HL-60 (cell line): ENCODE data around the gene RNF40.

ENCODE experiments used
- DNase-seq, 2 experiments: peaks; one replicate each; pipeline ENCODE4 v3.0.0-alpha.2; 2010 to 2020; ENCODE audit warnings: low read depth in 1 of 2, low spot score in 1 of 2
- H3K27ac ChIP-seq: fragments of 250-450 bp; sonication (Bioruptor Pico); replicated peaks from 2 replicates; pipeline ENCODE4 v1.5.1; 2020; ENCODE audit warnings: mild to moderate bottlenecking, moderate library complexity
- H3K27me3 ChIP-seq: fragments of 250-450 bp; sonication (Bioruptor Pico); 2 replicates; pipeline ENCODE4 v1.5.1; 2021; ENCODE audit warnings: mild to moderate bottlenecking, moderate library complexity; ENCODE audit not compliant: insufficient read depth, poor library complexity, severe bottlenecking
- H3K4me3 ChIP-seq: replicated peaks from 2 replicates; pipeline ENCODE4 v1.5.1; 2011; ENCODE audit warnings: mild to moderate bottlenecking, control low read depth, low read length; ENCODE audit not compliant: insufficient read depth
- CTCF ChIP-seq: IDR thresholded peaks from one replicate; pipeline ENCODE4 v1.5.1; 2011; ENCODE audit warnings: low read length, control low read depth, inconsistent platforms; ENCODE audit not compliant: insufficient read depth
- GABPA ChIP-seq: IDR thresholded peaks from 2 replicates; pipeline ENCODE4 v1.6.1; 2012; ENCODE audit warnings: low read depth
- POLR2AphosphoS5 ChIP-seq: IDR thresholded peaks from 2 replicates; pipeline ENCODE4 v1.6.1; 2012; ENCODE audit warnings: low read depth
- SPI1 ChIP-seq: IDR thresholded peaks from 2 replicates; pipeline ENCODE4 v1.6.1; 2012; ENCODE audit warnings: low read depth, mild to moderate bottlenecking, borderline replicate concordance
- TF ChIP-seq, protein P1 (sequence below): IDR thresholded peaks from 2 replicates; pipeline ENCODE4 v1.6.1; 2012; ENCODE audit warnings: low read depth; ENCODE audit not compliant: insufficient replicate concordance

The RNF40 gene

DNA sequence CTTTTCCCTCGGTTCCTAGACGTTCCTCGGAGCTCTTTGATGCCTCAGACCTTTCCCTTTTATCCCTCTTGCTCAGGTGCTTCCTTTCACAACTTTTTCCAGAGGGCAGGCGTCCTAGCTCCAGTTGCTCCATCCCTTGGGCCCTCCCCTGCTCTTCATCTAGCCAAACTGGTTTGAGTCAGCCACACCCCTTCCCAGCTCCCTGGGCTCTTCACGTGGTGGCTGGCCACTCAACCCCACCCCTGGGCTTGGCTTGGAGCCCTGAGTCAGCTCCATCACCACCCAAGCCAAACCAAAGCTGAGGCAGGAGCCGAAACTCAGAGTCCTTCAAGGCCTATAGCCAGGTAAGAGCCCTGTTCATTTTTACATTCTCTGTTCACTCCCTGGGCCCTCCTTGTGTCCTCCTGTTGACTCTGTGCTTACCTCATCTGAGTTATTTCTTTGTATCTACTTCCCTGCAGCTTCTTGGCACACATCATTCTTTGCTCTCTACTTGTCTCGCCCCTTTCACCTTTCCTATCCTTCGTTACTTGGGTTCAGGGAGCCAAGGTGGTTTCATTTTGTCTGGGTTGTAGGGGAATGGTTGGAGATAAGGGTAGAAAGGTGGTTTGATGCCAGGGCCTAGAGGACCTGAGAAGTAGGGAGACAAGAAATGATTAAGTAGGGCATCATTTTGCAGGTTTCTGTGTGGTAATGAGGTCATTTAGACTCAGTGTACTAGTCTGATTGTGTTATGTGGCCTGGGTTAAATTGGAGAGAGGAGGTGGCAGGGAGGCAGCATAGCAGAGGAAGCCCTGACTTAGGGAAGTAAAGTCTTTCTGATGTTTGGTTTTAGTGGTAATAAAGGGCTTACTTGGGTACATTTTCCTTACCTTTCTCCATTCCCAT lies 21.5 kb upstream of the RNF40 start:
- no peak for DNase-seq
- no peak overlapping the region for H3K27ac ChIP-seq
- no peaks in the 10 kb centered on the region for H3K27me3 ChIP-seq
- H3K4me3 ChIP-seq, result no peak overlapping the region
- no peak for TF ChIP-seq SPI1
- peak; percentile 33; the same call in 1 of the 2 replicates for TF ChIP-seq POLR2AphosphoS5

DNA sequence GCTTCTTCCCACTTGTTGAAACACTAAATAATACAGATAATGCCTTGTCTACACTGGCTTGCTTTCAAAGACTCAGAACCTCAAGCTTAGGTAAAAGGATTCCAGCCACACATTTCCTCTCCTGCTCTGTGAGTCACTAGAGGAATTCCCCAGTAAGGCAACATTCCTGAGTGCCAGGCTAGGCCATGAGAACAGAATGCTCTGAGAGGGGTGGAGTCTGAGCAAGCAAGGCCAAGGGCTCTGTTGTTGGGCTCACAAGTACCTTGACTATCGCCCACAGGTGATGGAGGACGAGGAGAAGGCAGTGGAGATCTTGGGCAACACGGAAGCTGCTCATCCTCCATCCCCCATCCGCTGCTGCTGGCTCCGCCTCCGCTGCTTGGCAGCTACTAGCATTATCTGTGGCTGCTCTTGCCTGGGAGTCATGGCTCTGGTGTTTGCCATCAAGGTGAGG lies 20.6 kb upstream of the RNF40 start:
- Histone ChIP-seq H3K27me3 (no peaks in the 10 kb centered on the region), H3K27ac (no peak overlapping the region), H3K4me3 (no peak overlapping the region)
- TF ChIP-seq SPI1 (no peak), GABPA (no peak), CTCF (no peak)
- TF ChIP-seq, protein P1, sequence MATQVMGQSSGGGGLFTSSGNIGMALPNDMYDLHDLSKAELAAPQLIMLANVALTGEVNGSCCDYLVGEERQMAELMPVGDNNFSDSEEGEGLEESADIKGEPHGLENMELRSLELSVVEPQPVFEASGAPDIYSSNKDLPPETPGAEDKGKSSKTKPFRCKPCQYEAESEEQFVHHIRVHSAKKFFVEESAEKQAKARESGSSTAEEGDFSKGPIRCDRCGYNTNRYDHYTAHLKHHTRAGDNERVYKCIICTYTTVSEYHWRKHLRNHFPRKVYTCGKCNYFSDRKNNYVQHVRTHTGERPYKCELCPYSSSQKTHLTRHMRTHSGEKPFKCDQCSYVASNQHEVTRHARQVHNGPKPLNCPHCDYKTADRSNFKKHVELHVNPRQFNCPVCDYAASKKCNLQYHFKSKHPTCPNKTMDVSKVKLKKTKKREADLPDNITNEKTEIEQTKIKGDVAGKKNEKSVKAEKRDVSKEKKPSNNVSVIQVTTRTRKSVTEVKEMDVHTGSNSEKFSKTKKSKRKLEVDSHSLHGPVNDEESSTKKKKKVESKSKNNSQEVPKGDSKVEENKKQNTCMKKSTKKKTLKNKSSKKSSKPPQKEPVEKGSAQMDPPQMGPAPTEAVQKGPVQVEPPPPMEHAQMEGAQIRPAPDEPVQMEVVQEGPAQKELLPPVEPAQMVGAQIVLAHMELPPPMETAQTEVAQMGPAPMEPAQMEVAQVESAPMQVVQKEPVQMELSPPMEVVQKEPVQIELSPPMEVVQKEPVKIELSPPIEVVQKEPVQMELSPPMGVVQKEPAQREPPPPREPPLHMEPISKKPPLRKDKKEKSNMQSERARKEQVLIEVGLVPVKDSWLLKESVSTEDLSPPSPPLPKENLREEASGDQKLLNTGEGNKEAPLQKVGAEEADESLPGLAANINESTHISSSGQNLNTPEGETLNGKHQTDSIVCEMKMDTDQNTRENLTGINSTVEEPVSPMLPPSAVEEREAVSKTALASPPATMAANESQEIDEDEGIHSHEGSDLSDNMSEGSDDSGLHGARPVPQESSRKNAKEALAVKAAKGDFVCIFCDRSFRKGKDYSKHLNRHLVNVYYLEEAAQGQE, result no peak
- DNase-seq, result no peak

- Histone ChIP-seq H3K4me3 (no peak overlapping the region), H3K27me3 (no peaks in the 10 kb centered on the region), H3K27ac (no peak overlapping the region)
- TF ChIP-seq SPI1 (no peak), POLR2AphosphoS5 (no peak), CTCF (no peak), GABPA (no peak)
- TF ChIP-seq, protein P1, result no peak
- no peak for DNase-seq
Measured at GRCh38 chr16:30743716-30744115, 18.4 kb upstream of the RNF40 start.

DNA sequence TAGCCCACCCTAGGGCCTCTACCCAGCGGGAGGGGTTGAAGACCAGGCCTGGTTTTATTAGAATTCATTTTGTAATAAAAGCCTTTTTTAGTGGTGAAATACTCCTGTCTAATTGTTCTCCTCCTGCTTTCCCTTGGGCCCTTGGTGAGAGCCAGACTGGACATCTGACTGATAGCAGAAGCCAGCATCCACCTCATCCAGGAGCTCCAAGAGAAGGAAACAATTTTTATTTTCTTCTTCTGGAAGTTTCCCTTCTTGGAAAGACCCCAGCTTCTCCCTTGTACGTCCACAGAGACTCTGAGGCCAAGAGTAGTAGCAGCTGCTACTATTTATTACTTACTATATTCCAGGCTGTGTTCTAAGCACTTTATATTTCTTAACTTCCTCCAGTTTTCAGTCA lies 17.9 kb upstream of the RNF40 start:
- TF ChIP-seq SPI1, result no peak
- TF ChIP-seq GABPA, result no peak
- TF ChIP-seq, protein P1, result no peak
- TF ChIP-seq CTCF, result no peak
- no peak for DNase-seq
- Histone ChIP-seq H3K27ac (no peak overlapping the region), H3K27me3 (no peaks in the 10 kb centered on the region), H3K4me3 (no peak overlapping the region)
